Sigmoid colon (tissue), 4 donors: ENCODE data around the gene NRXN3.

Experiments
- EP300 ChIP-seq, 4 donors: sonication (generic); formaldehyde crosslinking; IDR thresholded peaks; one replicate each; pipeline ENCODE4 v1.6.1; 2017; ENCODE audit warnings: antibody characterized with exemption in 4 of 4
- TF ChIP-seq, protein P1 (sequence below), 4 experiments: fragments of 450-650 bp in 3 of 4; fragments of 200-600 bp in 1 of 4; IDR thresholded peaks; one replicate each; pipeline ENCODE4 v1.5.1; 2016 to 2019; ENCODE audit warnings: antibody characterized with exemption in 4 of 4, mild to moderate bottlenecking in 3 of 4, moderate library complexity in 2 of 4

- TF ChIP-seq, protein P1, sequence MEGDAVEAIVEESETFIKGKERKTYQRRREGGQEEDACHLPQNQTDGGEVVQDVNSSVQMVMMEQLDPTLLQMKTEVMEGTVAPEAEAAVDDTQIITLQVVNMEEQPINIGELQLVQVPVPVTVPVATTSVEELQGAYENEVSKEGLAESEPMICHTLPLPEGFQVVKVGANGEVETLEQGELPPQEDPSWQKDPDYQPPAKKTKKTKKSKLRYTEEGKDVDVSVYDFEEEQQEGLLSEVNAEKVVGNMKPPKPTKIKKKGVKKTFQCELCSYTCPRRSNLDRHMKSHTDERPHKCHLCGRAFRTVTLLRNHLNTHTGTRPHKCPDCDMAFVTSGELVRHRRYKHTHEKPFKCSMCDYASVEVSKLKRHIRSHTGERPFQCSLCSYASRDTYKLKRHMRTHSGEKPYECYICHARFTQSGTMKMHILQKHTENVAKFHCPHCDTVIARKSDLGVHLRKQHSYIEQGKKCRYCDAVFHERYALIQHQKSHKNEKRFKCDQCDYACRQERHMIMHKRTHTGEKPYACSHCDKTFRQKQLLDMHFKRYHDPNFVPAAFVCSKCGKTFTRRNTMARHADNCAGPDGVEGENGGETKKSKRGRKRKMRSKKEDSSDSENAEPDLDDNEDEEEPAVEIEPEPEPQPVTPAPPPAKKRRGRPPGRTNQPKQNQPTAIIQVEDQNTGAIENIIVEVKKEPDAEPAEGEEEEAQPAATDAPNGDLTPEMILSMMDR (IDR thresholded peaks at IDR 0.05), result no peak
- no peak for TF ChIP-seq EP300 (IDR thresholded peaks at IDR 0.05)
Observed at GRCh38 chr14:78170203-78170602, at the start of gene NRXN3.
